ENCODE results near the gene BABAM2.

DNA sequence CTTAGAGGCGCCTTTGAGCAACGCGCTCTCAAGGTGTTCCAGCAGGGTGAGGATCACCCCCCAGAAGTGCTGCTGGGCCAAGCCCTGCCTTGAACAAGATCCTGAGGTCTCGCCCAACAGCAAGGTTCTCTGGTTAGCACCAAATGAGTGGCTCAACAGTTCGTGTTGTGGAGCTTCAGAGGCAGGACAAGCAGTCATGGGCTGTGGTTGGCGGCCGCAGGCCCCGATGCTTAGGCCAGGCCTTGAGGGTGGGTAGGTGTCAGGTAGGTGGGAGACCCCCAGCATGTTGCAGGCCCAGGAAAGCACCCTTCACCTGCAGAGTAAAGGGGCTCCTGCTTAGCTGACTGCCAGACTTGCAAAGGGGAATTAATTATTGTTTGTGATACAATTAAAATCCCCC lies 431.9 kb downstream of the BABAM2 start:
- no peak for TF ChIP-seq CTCF (IDR thresholded peaks at IDR 0.05)
- no peak for TF ChIP-seq EP300 (IDR thresholded peaks at IDR 0.05)
- no peak for TF ChIP-seq POLR2A (IDR thresholded peaks at IDR 0.05)
